Thyroid gland (tissue), 4 donors: ENCODE data around the gene PRRC2A. TPM values are rescaled to one million over a fixed set of nuclear protein-coding genes. Genes with fewer than 3 reads are reported as not detected.
"Not testable (repeated sequence)": the region's sequence is repeated elsewhere in the genome, so short reads cannot be mapped to it uniquely, and the experiment has no call there.

Experiments
- DNase-seq, 2 donors: peaks; one replicate each; pipeline ENCODE4 v3.0.0-alpha.2; 2019
- H3K27ac ChIP-seq, 3 donors: fragments of 200-600 bp; sonication (generic); 1 replicate in 2 of 3; 2 replicates in 1 of 3; pipeline ENCODE4 v1.5.1; 2016 to 2019; ENCODE audit warnings: mild to moderate bottlenecking in 1 of 3, moderate library complexity in 1 of 3
- H3K27me3 ChIP-seq: fragments of 200-600 bp; sonication (generic); one replicate; pipeline ENCODE4 v1.5.1; 2019
- H3K36me3 ChIP-seq, 2 donors: fragments of 200-600 bp; sonication (generic); one replicate each; pipeline ENCODE4 v1.5.1; 2016 to 2019
- H3K4me1 ChIP-seq, 2 donors: fragments of 200-600 bp; sonication (generic); one replicate each; pipeline ENCODE4 v1.5.1; 2017 to 2019
- H3K4me3 ChIP-seq, 3 donors: fragments of 200-600 bp; sonication (generic); replicated peaks in 1 of 3; 1 replicate in 2 of 3; 2 replicates in 1 of 3; pipeline ENCODE4 v1.5.1; 2016; ENCODE audit warnings: mild to moderate bottlenecking in 1 of 3
- H3K9me3 ChIP-seq: fragments of 200-600 bp; sonication (generic); one replicate; pipeline ENCODE4 v1.5.1; 2017
- POLR2A ChIP-seq, 2 donors: fragments of 450-650 bp; IDR thresholded peaks; one replicate each; pipeline ENCODE4 v1.6.1; 2017; ENCODE audit warnings: antibody characterized with exemption in 2 of 2, mild to moderate bottlenecking in 2 of 2, moderate library complexity in 1 of 2
- WGBS, 2 donors: methylation state at CpG; one replicate each; pipeline ENCODE4 v1.1.5; 2017; 5-methylcytosine and 5-hydroxymethylcytosine counted together
- intact Hi-C: fragments of 100-400 bp; cut with DNase I; formaldehyde crosslinking; loops from one replicate; pipeline ENCODE4 v1.15.1; 2023
- total RNA-seq, 4 donors: library from RNA; depleted of rRNA; stranded (reverse); fragments of >200 nt; gene quantifications; one replicate each; pipeline ENCODE4 v1.2.3, GENCODE V29; 2016
- TF ChIP-seq, protein P1 (sequence below), 6 experiments: fragments of 200-600 bp in 3 of 6; fragments of 450-650 bp in 3 of 6; sonication (generic) in 3 of 6; IDR thresholded peaks; one replicate each; pipeline ENCODE4 v1.5.1; 2016 to 2019; ENCODE audit warnings: antibody characterized with exemption in 6 of 6, mild to moderate bottlenecking in 2 of 6, inconsistent platforms in 1 of 6, moderate library complexity in 1 of 6

PRRC2A gene
- total RNA-seq, 4 donors from 2014 or later = 68.5 to 127 (median 86.7) TPM

- Histone ChIP-seq H3K9me3 (no peaks in the 10 kb centered on the region), H3K27me3 (no peaks in the 10 kb centered on the region), H3K36me3 (no peaks in the 10 kb centered on the region), H3K4me1 (peaks cover 7 to 12% of the 10 kb centered on the region in 2 donors), H3K4me3 (no peak within 1 kb of the TSS), H3K27ac (no peak within 1 kb of the TSS)
- TF ChIP-seq, protein P1, sequence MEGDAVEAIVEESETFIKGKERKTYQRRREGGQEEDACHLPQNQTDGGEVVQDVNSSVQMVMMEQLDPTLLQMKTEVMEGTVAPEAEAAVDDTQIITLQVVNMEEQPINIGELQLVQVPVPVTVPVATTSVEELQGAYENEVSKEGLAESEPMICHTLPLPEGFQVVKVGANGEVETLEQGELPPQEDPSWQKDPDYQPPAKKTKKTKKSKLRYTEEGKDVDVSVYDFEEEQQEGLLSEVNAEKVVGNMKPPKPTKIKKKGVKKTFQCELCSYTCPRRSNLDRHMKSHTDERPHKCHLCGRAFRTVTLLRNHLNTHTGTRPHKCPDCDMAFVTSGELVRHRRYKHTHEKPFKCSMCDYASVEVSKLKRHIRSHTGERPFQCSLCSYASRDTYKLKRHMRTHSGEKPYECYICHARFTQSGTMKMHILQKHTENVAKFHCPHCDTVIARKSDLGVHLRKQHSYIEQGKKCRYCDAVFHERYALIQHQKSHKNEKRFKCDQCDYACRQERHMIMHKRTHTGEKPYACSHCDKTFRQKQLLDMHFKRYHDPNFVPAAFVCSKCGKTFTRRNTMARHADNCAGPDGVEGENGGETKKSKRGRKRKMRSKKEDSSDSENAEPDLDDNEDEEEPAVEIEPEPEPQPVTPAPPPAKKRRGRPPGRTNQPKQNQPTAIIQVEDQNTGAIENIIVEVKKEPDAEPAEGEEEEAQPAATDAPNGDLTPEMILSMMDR (IDR thresholded peaks at IDR 0.05) = no peak
- TF ChIP-seq POLR2A (IDR thresholded peaks at IDR 0.05) = no peak
- 71 to 75% methylated on average over 1 of the region's 1 CpG for WGBS, 2 donors
- intact Hi-C loops = no loop called here
- no peak for DNase-seq
These were observed 34.5 kb upstream of the PRRC2A start, which contains the start of gene LST1 for GRCh38 chr6:31586008-31586407. Gene LST1 (plus strand): TSS chr6:31586277. CDS start chr6:31587300, 1,023 bp downstream.

DNA sequence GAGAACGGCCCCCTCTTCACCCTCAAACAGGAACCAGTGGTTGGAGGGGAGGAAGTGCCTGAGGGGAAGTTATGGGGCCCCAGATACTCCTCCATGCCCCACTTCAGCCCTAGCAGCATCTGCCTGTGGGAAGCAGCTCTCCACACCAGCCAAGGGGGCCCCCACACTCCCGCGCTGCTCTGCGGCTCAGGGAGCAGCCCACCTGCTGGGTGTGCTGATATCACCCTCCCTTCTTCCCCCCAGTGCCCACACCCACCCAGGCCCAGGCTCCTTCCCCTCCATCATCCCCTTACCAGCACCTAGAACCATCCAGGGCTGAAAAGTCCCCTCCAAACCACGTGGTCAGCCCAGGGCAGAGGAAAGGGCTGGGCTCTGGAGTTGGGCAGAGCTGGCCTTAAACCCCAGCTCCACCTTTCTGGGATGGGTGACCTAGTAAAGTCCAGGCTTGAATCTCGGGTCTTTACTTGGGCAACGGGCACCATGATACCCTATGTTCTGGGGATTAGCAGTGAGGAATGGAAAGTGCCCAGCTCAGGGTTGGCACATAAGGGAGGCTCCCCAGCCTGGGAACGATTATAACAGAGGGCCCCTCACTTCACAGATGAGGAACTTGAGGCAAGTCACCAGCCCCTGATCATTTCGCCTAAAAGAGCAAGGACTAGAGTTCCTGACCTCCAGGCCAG is 33.8 kb upstream of the PRRC2A start:
- H3K9me3 ChIP-seq = no peaks in the 10 kb centered on the region
- H3K4me3 ChIP-seq = no peak overlapping the region
- 63 to 70% methylated on average over 8 to 9 of the region's 9 CpGs for WGBS, 2 donors
- no peaks in the 10 kb centered on the region for H3K36me3 ChIP-seq
- H3K4me1 ChIP-seq = peaks cover 2 to 8% of the 10 kb centered on the region in 2 donors
- H3K27me3 ChIP-seq = no peaks in the 10 kb centered on the region
- no peak for DNase-seq
- H3K27ac ChIP-seq = no peak overlapping the region
- TF ChIP-seq, protein P1 (IDR thresholded peaks at IDR 0.05) = no peak
- TF ChIP-seq POLR2A (IDR thresholded peaks at IDR 0.05) = no peak
- intact Hi-C loops = no loop called here

- intact Hi-C loops = no loop called here
- no peak for DNase-seq
- Histone ChIP-seq H3K27ac (no peak overlapping the region), H3K9me3 (no peaks in the 10 kb centered on the region), H3K4me1 (no peaks in the 10 kb centered on the region), H3K4me3 (no peak overlapping the region), H3K27me3 (no peaks in the 10 kb centered on the region), H3K36me3 (no peaks in the 10 kb centered on the region)
- TF ChIP-seq POLR2A (IDR thresholded peaks at IDR 0.05) = no peak
- 55 to 61% methylated on average over 11 to 12 of the region's 12 CpGs for WGBS, 2 donors
These were observed 32.4 kb upstream of the PRRC2A start for GRCh38 chr6:31587791-31588777.

GRCh38 chr6:31588871-31589650 is 31.5 kb upstream of the PRRC2A start:
- WGBS, 2 donors = 61 to 65% methylated on average over 9 of the region's 9 CpGs
- Histone ChIP-seq H3K4me1 (no peaks in the 10 kb centered on the region), H3K27me3 (no peaks in the 10 kb centered on the region), H3K36me3 (no peaks in the 10 kb centered on the region), H3K9me3 (no peaks in the 10 kb centered on the region), H3K4me3 (no peak overlapping the region), H3K27ac (no peak overlapping the region)
- intact Hi-C loops = no loop called here
- no peak for DNase-seq
- TF ChIP-seq POLR2A (IDR thresholded peaks at IDR 0.05) = no peak
- TF ChIP-seq, protein P1 (IDR thresholded peaks at IDR 0.05) = no peak

- H3K4me3 ChIP-seq, H3K4me1 ChIP-seq, DNase-seq, H3K36me3 ChIP-seq, intact Hi-C loops, H3K9me3 ChIP-seq, H3K27ac ChIP-seq, H3K27me3 ChIP-seq: not testable (repeated sequence)
- WGBS, 2 donors = 71 to 90% methylated on average over 5 of the region's 5 CpGs
These were observed 29.8 kb upstream of the PRRC2A start for GRCh38 chr6:31590691-31591090.
